HG02885 (cell line): ENCODE measurements around the gene TOB1.
A peak's percentile ranks its signal among the peaks of the same experiment; 100 is the strongest.
"Not testable (repeated sequence)": the region's sequence is repeated elsewhere in the genome, so short reads cannot be mapped to it uniquely, and the experiment has no call there.

ENCODE experiments used
- ATAC-seq: cut with Tn5 transposase; IDR thresholded peaks from one replicate; pipeline ENCODE4 v1.9.1; 2021; ENCODE audit warnings: mild to moderate bottlenecking; ENCODE audit not compliant: unreplicated experiment, poor library complexity

The TOB1 gene

GRCh38 chr17:50871898-50872297 lies 5.7 kb upstream of the TOB1 start:
- ATAC-seq: no peak

DNA sequence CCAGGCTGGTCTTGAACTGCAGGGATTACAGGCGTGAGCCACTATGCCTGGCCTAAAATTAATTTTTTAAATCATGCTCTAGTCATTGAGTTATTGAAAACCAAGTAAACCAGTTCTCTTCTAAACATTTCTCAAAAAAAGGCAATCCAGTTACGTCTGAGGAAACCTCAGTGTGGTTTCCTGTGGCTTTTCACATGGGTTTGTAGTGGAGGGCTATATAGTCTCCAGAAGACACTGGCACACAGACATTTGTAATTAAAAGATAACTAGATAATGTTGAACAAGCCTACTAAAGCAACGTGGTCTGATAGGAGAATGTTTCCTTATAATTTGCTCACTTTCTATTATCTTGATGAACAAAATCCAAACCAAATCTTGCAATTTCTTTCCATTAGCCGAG lies 5.2 kb upstream of the TOB1 start:
- no peak for ATAC-seq

GRCh38 chr17:50868602-50869001 lies 2.4 kb upstream of the TOB1 start:
- no peak for ATAC-seq

DNA sequence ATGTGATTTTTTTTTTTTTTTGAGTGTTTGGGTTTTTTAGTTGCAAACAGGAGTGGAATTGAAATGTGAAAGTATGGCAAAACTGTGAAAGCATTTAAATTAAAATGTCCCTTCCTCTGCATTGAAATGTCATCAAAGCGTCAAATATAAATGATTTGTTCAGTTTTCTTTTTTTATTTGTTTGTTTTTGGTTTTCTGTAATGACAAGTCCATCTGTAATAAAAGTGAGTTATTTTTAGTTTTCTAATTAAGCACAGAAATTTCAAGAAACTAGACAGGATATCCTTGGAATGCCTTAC lies 1.9 kb upstream of the TOB1 start:
- no peak for ATAC-seq

DNA sequence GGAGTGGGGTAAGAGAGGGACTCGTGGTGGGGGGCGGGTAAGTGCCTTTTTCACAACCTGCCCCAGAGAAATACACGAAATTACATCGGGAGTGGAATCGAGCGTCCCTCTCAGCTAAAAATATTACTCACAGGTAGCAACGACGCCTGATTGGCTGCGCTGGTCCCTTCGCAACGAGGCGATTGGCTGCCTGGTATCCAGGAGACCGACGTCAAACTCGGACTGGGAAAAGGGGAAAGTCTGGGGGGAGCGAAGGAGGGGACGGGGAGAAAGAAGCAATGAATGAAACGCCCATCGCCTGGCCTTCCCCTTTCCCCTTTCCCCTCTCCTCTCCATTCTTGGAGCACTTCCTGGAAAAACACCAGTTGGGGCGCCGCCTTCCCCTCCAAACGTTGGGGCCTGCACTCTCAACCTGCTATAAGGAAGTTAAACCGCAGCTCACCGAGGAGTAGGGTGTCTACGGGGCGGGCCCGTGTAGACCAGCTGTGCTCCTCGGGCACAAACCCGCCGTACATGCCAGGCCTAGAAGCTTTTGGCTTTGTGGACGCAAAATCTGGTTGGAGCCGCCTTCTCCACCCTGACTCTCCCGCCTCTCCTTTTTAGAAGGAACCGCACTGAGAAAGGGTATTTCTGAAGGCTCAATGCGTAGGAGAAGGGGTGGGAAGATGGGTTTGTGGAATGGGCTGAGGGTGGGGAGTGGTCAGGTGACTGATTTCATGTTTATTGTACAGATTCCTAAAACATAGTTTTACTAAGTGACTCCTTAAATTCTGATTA lies 1.4 kb upstream of the TOB1 start:
- peak; percentile 41 for ATAC-seq

DNA sequence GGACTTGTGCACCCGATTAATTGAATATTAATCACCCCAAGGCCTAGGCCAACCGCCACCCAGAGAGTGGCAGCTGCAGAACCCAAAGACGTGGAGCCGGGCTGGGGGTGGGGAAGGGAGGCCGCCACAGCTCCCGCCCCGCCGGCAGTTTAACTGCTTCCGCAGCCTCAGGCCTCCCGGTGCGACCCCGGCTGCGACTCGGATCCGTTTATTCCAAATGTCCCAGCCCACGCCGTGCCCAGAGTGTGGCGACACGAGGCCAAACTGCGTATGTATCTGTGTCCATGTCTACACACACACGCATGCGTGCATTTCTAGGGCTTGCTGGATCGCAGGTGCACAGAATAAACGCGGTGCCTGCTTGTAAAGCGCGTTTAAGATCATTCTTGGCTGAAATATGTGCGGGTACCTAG lies 802 bp upstream of the TOB1 start:
- peak; percentile 8 for ATAC-seq

- ATAC-seq: peak; percentile 2
These were observed 290 bp downstream of the TOB1 start for GRCh38 chr17:50865868-50866260.

GRCh38 chr17:50865060-50865867 lies 890 bp downstream of the TOB1 start:
- ATAC-seq: peak; percentile 19

GRCh38 chr17:50864747-50865059 lies 1.5 kb downstream of the TOB1 start:
- ATAC-seq: no peak

- ATAC-seq: no peak
These were observed 2.2 kb downstream of the TOB1 start for GRCh38 chr17:50863931-50864330.

GRCh38 chr17:50863221-50863843 lies 2.8 kb downstream of the TOB1 start:
- ATAC-seq: no peak

DNA sequence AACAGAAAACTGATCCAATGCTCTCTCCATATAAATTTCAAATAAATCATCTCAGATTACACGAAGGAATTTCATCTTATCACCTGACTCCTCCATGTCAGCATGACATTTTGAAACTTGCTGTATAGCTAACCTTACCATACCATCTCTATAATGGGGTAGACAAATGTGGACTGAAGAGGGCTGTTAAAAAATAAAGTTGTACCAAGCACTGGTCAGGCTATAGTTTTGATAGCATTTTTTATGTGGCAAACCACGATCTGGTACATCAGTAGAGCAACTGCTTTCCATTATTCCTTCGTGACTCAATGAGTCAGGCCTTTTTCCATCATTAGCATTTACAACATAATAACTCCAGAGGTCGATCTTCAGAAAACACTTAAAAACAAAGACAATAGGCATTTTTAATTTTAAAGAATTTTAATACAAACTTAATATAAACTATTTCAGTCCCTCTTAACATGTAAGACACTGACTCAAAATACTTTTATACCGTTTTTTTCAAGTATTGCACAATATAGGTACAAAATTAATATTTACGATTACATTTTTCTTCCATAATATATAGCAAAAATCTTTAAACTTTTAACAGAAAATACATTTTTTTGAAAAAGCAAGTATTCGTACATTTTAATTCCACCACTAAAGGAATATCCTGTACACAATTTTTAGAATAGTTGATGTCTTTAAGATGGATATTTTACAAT lies 4.2 kb downstream of the TOB1 start:
- no peak for ATAC-seq

- no peak for ATAC-seq
These were observed 4.8 kb downstream of the TOB1 start for GRCh38 chr17:50861334-50861676.

- not testable (repeated sequence) for ATAC-seq
These were observed 6.4 kb downstream of the TOB1 start for GRCh38 chr17:50859727-50860126.

DNA sequence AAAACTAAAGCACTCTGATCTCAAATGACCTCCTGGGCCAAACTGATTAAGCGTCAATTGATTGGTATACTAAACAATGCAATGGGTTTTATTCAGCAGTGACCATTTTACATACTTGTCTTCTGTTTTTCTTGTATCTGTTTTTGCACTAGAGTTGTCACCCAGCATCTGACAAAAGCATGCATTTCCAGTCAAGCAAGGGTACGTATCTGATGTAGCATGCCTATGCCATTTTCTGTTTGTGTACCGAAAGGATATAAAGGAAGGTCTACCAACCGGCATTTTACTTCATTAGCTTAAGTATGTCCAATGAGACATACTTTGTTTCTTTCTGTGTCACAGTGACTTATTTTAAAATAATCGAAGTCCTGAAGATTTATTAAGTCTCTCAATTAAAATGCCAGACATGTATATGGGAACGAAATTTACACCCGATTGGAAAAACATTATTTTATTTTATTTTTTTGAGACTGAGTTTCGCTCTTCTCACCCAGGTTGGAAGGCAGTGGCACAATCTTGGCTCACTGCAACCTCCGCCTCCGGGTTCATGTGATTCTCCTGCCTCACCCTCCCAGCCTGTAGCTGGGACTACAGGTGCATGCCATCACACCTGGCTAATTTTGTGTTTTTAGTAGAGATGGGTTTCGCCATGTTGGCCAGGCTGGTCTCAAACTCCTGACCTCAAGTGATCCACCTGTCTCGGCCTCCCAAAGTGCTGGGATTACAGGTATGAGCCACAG lies 7.5 kb downstream of the TOB1 start:
- ATAC-seq: no peak

- no peak for ATAC-seq
These were observed 9.7 kb downstream of the TOB1 start for GRCh38 chr17:50856431-50856830.

DNA sequence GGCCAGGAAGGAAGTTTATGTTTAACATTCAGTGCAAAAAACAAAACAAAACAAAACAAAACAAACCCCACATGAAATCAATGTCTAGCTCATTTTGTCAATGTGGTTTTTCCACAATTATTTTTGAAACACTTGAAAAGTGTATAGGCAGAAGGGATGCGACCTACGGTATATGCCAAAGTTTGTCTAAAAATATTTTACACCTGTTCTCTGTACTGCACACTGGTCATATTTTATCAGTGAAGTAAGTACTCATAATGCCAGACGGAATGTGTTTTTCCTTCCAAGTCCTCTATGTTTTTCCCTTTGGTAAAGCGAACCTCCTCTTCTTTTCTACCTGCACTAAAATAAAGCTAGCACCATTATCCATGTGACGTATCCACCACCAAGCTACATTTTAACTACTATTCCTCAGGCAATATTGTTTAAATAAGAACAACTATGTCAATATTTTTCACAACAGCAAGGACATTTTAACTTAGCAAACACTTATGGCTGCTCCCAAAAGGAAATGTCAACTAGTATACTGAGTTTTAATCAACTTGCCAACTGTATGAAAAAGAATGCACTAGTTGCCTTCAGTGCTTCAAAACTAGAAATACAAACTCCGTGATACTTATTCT lies 10.3 kb downstream of the TOB1 start:
- ATAC-seq: no peak

GRCh38 chr17:50853781-50854180 lies 12.4 kb downstream of the TOB1 start:
- ATAC-seq: no peak

DNA sequence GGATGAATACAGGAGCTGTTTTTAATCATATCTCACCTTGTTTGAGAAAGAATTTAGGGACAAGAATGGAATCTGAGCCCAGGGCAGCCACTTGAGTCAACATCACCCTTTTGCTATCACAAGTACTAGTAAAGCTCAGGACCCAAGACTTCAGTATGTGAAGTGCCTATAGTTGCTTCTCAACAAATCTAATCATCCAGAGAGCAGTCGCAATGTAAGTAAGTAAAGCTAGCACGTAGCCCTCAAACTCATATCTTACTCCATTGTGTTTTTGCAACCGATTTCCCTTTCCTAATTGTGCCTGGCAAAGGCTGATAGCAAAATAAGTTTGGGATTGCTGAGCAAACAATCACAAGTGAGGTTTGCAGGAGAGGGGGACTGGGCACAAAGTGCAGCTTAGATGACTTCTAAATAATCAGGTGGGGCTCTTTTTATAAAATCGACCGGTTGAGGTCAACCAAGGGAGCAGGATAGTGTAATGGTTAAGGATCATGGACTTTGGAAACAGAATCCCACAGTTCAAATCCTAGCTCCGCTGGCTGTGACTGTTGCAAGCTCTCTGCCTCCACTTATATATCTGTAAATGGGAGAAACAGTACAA lies 13.0 kb downstream of the TOB1 start:
- no peak for ATAC-seq

- no peak for ATAC-seq
These were observed 15.5 kb downstream of the TOB1 start for GRCh38 chr17:50850640-50851039.
